ENCODE data around the gene TCIRG1. TPM values are rescaled to one million over a fixed set of nuclear protein-coding genes. Genes with fewer than 3 reads are reported as not detected.
A peak's percentile ranks its signal among the peaks of the same experiment; 100 is the strongest.

The TCIRG1 gene
- total RNA-seq, 1 experiment from 2014 or later = 51.1 TPM

DNA sequence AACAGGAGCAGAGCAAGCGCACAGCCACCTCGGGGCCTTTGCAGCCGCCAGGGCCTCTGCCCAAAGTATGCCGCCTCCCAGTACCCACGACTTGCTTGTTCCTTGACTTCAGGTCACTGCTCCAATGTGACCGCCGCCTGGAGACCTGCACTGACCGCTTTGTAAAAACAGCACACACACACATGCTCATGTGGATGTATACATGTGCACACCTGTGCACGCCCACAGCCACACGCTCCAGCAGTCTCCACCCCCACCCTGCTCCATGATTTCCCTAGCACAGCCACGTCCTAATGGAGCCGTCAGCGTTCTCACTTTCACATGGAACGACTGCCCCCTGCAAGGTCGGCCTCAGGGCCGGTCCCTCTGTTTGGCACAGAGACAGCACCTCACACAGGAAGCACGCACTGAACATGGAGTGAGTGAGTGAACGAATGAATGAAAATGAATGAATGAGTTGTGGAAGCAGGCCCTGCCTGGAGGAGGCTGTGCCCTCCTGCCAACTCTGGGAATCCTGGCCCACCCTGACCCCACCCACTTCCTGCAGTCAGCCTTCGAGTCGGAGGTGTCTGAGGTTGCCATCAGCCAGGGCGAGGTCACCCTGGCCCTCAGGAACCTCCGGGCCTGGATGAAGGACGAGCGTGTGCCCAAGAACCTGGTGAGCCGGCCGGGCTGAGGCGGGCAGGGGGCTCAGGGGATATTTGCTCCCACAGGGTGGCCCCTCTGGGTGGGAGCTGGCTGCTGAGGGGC is 20.7 kb upstream of the TCIRG1 start:
- no peaks in the 10 kb centered on the region for H3K36me3 Mint-ChIP-seq
- H3K27ac Mint-ChIP-seq = peak overlapping the region; percentile 76; the same call in 1 of the 2 replicates
- no peaks in the 10 kb centered on the region for H3K27me3 Mint-ChIP-seq (ENCODE audit: low read depth)
- ATAC-seq (no peak), DNase-seq (ENCODE audit: low spot score) (no peak)
- no peak overlapping the region for H3K4me3 Mint-ChIP-seq
- peaks cover 8% of the 10 kb centered on the region for H3K4me1 Mint-ChIP-seq
- POLR2A ChIA-PET = no interaction called here
- H3K9me3 Mint-ChIP-seq = no peaks in the 10 kb centered on the region
- TF ChIP-seq, protein P1, sequence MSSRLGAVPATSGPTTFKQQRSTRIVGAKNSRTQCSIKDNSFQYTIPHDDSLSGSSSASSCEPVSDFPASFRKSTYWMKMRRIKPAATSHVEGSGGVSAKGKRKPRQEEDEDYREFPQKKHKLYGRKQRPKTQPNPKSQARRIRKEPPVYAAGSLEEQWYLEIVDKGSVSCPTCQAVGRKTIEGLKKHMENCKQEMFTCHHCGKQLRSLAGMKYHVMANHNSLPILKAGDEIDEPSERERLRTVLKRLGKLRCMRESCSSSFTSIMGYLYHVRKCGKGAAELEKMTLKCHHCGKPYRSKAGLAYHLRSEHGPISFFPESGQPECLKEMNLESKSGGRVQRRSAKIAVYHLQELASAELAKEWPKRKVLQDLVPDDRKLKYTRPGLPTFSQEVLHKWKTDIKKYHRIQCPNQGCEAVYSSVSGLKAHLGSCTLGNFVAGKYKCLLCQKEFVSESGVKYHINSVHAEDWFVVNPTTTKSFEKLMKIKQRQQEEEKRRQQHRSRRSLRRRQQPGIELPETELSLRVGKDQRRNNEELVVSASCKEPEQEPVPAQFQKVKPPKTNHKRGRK (CRISPR knock-in tag; IDR thresholded peaks at IDR 0.05; ENCODE audit: borderline replicate concordance) = no peak
- TF ChIP-seq, protein P2, sequence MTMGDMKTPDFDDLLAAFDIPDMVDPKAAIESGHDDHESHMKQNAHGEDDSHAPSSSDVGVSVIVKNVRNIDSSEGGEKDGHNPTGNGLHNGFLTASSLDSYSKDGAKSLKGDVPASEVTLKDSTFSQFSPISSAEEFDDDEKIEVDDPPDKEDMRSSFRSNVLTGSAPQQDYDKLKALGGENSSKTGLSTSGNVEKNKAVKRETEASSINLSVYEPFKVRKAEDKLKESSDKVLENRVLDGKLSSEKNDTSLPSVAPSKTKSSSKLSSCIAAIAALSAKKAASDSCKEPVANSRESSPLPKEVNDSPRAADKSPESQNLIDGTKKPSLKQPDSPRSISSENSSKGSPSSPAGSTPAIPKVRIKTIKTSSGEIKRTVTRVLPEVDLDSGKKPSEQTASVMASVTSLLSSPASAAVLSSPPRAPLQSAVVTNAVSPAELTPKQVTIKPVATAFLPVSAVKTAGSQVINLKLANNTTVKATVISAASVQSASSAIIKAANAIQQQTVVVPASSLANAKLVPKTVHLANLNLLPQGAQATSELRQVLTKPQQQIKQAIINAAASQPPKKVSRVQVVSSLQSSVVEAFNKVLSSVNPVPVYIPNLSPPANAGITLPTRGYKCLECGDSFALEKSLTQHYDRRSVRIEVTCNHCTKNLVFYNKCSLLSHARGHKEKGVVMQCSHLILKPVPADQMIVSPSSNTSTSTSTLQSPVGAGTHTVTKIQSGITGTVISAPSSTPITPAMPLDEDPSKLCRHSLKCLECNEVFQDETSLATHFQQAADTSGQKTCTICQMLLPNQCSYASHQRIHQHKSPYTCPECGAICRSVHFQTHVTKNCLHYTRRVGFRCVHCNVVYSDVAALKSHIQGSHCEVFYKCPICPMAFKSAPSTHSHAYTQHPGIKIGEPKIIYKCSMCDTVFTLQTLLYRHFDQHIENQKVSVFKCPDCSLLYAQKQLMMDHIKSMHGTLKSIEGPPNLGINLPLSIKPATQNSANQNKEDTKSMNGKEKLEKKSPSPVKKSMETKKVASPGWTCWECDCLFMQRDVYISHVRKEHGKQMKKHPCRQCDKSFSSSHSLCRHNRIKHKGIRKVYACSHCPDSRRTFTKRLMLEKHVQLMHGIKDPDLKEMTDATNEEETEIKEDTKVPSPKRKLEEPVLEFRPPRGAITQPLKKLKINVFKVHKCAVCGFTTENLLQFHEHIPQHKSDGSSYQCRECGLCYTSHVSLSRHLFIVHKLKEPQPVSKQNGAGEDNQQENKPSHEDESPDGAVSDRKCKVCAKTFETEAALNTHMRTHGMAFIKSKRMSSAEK (CRISPR knock-in tag; IDR thresholded peaks at IDR 0.05; ENCODE audit: borderline replicate concordance) = no peak
- no peak for TF ChIP-seq SOX15 (CRISPR knock-in tag; IDR thresholded peaks at IDR 0.05)
- no peak for TF ChIP-seq ELF4 (CRISPR knock-in tag; IDR thresholded peaks at IDR 0.05; ENCODE audit: low read depth)
- TF ChIP-seq, protein P3, sequence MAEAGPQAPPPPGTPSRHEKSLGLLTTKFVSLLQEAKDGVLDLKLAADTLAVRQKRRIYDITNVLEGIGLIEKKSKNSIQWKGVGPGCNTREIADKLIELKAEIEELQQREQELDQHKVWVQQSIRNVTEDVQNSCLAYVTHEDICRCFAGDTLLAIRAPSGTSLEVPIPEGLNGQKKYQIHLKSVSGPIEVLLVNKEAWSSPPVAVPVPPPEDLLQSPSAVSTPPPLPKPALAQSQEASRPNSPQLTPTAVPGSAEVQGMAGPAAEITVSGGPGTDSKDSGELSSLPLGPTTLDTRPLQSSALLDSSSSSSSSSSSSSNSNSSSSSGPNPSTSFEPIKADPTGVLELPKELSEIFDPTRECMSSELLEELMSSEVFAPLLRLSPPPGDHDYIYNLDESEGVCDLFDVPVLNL (CRISPR knock-in tag; IDR thresholded peaks at IDR 0.05; ENCODE audit: borderline replicate concordance, low read depth) = no peak
- TF ChIP-seq, protein P4, sequence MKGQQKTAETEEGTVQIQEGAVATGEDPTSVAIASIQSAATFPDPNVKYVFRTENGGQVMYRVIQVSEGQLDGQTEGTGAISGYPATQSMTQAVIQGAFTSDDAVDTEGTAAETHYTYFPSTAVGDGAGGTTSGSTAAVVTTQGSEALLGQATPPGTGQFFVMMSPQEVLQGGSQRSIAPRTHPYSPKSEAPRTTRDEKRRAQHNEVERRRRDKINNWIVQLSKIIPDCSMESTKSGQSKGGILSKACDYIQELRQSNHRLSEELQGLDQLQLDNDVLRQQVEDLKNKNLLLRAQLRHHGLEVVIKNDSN (CRISPR knock-in tag; IDR thresholded peaks at IDR 0.05) = no peak
- CTCF ChIA-PET = interaction anchor here (1.4 to 1.9 kb wide), 2 partner anchors 8 to 191 kb away, joined by 4 to 6 read pairs; partner anchors contain the start of gene ALDH3B1

DNA sequence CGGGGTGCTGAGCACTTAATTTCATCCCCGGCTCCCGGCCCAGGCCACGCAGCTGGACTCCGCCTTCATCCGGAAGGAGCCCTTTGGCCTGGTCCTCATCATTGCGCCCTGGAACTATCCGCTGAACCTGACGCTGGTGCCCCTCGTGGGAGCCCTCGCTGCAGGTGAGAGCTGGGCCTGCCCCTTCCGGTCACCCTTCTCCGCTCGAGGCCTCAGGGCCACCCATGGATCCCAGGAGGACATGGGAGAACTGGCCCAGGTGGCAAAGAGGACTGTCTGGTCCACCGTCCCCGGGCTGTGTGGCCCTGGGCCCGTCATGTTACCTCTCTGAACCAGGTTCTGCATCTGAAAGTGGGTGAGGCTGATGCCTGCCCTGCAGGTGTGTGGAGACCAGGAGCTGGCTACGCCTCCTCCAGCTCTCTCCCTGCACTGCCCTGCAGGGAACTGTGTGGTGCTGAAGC is 20.1 kb upstream of the TCIRG1 start:
- no peak overlapping the region for H3K4me3 Mint-ChIP-seq
- H3K36me3 Mint-ChIP-seq = no peaks in the 10 kb centered on the region
- H3K27ac Mint-ChIP-seq = no peak overlapping the region
- ATAC-seq (no peak), DNase-seq (ENCODE audit: low spot score) (no peak)
- peaks cover 8% of the 10 kb centered on the region for H3K4me1 Mint-ChIP-seq
- POLR2A ChIA-PET = no interaction called here
- no peaks in the 10 kb centered on the region for H3K27me3 Mint-ChIP-seq (ENCODE audit: low read depth)
- no peaks in the 10 kb centered on the region for H3K9me3 Mint-ChIP-seq
- TF ChIP-seq, protein P5, sequence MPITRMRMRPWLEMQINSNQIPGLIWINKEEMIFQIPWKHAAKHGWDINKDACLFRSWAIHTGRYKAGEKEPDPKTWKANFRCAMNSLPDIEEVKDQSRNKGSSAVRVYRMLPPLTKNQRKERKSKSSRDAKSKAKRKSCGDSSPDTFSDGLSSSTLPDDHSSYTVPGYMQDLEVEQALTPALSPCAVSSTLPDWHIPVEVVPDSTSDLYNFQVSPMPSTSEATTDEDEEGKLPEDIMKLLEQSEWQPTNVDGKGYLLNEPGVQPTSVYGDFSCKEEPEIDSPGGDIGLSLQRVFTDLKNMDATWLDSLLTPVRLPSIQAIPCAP (CRISPR knock-in tag; IDR thresholded peaks at IDR 0.05) = no peak
- TF ChIP-seq CREB1 (CRISPR knock-in tag; IDR thresholded peaks at IDR 0.05) = no peak
- CTCF ChIA-PET = interaction anchor here (1.0 to 1.9 kb wide), 3 partner anchors 8 to 190 kb away, joined by 3 to 6 read pairs (median 4); partner anchors contain the start of gene ALDH3B1

DNA sequence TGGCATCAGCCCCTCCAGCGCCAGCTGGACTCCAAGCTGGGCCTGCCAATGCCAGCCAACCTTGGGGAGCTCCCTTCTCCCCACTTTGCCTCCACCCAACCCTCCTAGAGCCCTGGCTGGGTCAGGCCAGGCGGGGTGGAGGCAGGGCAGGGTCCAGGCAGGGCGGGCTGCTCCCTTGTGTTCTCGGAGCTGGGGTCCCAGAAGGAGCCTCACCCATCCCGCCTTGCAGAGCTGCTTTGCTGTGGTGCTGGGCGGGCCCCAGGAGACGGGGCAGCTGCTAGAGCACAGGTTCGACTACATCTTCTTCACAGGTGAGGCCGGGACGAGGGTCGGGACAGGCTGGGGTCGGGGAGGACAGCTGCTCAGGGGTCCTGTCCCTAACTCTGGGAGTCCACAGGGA is 19.3 kb upstream of the TCIRG1 start:
- Mint-ChIP-seq H3K4me3 (no peak overlapping the region), H3K27ac (no peak overlapping the region), H3K36me3 (no peaks in the 10 kb centered on the region), H3K9me3 (no peaks in the 10 kb centered on the region), H3K27me3 (ENCODE audit: low read depth) (no peaks in the 10 kb centered on the region), H3K4me1 (peaks cover 8% of the 10 kb centered on the region)
- CTCF ChIA-PET = interaction anchor here (1.0 to 1.9 kb wide), 3 partner anchors 9 to 190 kb away, joined by 3 to 6 read pairs (median 4); partner anchors contain the start of gene ALDH3B1
- no peak for DNase-seq (ENCODE audit: low spot score)
- no peak for ATAC-seq
- POLR2A ChIA-PET = no interaction called here
- TF ChIP-seq, protein P6, sequence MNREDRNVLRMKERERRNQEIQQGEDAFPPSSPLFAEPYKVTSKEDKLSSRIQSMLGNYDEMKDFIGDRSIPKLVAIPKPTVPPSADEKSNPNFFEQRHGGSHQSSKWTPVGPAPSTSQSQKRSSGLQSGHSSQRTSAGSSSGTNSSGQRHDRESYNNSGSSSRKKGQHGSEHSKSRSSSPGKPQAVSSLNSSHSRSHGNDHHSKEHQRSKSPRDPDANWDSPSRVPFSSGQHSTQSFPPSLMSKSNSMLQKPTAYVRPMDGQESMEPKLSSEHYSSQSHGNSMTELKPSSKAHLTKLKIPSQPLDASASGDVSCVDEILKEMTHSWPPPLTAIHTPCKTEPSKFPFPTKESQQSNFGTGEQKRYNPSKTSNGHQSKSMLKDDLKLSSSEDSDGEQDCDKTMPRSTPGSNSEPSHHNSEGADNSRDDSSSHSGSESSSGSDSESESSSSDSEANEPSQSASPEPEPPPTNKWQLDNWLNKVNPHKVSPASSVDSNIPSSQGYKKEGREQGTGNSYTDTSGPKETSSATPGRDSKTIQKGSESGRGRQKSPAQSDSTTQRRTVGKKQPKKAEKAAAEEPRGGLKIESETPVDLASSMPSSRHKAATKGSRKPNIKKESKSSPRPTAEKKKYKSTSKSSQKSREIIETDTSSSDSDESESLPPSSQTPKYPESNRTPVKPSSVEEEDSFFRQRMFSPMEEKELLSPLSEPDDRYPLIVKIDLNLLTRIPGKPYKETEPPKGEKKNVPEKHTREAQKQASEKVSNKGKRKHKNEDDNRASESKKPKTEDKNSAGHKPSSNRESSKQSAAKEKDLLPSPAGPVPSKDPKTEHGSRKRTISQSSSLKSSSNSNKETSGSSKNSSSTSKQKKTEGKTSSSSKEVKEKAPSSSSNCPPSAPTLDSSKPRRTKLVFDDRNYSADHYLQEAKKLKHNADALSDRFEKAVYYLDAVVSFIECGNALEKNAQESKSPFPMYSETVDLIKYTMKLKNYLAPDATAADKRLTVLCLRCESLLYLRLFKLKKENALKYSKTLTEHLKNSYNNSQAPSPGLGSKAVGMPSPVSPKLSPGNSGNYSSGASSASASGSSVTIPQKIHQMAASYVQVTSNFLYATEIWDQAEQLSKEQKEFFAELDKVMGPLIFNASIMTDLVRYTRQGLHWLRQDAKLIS (CRISPR knock-in tag; IDR thresholded peaks at IDR 0.05; ENCODE audit: borderline replicate concordance) = no peak
- no peak for TF ChIP-seq RELA (CRISPR knock-in tag; IDR thresholded peaks at IDR 0.05; ENCODE audit: borderline replicate concordance)
- TF ChIP-seq, protein P7, sequence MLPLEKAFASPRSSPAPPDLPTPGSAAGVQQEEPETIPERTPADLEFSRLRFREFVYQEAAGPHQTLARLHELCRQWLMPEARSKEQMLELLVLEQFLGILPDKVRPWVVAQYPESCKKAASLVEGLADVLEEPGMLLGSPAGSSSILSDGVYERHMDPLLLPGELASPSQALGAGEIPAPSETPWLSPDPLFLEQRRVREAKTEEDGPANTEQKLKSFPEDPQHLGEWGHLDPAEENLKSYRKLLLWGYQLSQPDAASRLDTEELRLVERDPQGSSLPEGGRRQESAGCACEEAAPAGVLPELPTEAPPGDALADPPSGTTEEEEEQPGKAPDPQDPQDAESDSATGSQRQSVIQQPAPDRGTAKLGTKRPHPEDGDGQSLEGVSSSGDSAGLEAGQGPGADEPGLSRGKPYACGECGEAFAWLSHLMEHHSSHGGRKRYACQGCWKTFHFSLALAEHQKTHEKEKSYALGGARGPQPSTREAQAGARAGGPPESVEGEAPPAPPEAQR (CRISPR knock-in tag; IDR thresholded peaks at IDR 0.05) = no peak
- TF ChIP-seq, protein P5 (CRISPR knock-in tag; IDR thresholded peaks at IDR 0.05) = no peak

Measured in WTC11 (cell line).